Thyroid gland (tissue), 4 donors: Measurements from ENCODE around the gene GPC6.

ENCODE experiments used
- POLR2A ChIP-seq, 2 donors: fragments of 450-650 bp; IDR thresholded peaks; one replicate each; pipeline ENCODE4 v1.6.1; 2017; ENCODE audit warnings: antibody characterized with exemption in 2 of 2, mild to moderate bottlenecking in 2 of 2, moderate library complexity in 1 of 2
- TF ChIP-seq, protein P1 (sequence below), 6 experiments: fragments of 200-600 bp in 3 of 6; fragments of 450-650 bp in 3 of 6; sonication (generic) in 3 of 6; IDR thresholded peaks; one replicate each; pipeline ENCODE4 v1.5.1; 2016 to 2019; ENCODE audit warnings: antibody characterized with exemption in 6 of 6, mild to moderate bottlenecking in 2 of 6, inconsistent platforms in 1 of 6, moderate library complexity in 1 of 6

- TF ChIP-seq, protein P1, sequence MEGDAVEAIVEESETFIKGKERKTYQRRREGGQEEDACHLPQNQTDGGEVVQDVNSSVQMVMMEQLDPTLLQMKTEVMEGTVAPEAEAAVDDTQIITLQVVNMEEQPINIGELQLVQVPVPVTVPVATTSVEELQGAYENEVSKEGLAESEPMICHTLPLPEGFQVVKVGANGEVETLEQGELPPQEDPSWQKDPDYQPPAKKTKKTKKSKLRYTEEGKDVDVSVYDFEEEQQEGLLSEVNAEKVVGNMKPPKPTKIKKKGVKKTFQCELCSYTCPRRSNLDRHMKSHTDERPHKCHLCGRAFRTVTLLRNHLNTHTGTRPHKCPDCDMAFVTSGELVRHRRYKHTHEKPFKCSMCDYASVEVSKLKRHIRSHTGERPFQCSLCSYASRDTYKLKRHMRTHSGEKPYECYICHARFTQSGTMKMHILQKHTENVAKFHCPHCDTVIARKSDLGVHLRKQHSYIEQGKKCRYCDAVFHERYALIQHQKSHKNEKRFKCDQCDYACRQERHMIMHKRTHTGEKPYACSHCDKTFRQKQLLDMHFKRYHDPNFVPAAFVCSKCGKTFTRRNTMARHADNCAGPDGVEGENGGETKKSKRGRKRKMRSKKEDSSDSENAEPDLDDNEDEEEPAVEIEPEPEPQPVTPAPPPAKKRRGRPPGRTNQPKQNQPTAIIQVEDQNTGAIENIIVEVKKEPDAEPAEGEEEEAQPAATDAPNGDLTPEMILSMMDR (IDR thresholded peaks at IDR 0.05): no peak
- TF ChIP-seq POLR2A (IDR thresholded peaks at IDR 0.05): no peak
Measured at GRCh38 chr13:94058821-94059360, 832.3 kb downstream of the GPC6 start.
